ENCODE measurements around the gene VSIG10L2.

DNA sequence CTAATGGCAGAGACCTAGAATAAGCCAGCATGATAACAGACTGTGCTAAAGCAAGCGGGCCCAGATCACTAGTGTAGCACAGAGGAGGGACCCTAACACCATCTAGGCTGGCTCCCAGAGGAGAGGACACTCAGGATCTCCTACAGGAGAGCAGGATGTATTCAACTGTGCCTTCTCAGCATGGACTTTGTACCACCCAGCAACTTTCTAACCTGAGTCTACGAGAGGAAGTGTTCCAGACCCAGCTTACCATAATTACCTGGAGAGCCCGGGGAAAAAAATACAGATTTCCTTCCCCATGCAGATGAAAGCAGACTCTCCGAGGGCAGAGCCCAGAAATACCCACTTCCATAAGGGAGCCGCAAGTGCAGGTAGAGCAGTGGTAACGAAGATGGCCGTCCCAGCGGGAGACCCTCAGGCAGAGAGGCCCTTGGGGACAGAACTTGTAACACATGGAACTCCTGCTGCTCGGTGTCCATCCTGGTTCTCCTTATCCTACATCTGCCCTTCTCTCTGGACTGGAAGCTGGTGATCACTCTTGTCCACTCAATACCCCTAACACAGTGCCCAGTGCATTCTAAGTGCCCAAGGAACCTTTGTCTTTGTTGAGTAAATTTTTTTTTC is 21.3 kb upstream of the VSIG10L2 start:
- no peak for TF ChIP-seq ARNTL (CRISPR knock-in tag; IDR thresholded peaks at IDR 0.05; ENCODE audit: borderline replicate concordance, low read depth)
- TF ChIP-seq, protein P1, sequence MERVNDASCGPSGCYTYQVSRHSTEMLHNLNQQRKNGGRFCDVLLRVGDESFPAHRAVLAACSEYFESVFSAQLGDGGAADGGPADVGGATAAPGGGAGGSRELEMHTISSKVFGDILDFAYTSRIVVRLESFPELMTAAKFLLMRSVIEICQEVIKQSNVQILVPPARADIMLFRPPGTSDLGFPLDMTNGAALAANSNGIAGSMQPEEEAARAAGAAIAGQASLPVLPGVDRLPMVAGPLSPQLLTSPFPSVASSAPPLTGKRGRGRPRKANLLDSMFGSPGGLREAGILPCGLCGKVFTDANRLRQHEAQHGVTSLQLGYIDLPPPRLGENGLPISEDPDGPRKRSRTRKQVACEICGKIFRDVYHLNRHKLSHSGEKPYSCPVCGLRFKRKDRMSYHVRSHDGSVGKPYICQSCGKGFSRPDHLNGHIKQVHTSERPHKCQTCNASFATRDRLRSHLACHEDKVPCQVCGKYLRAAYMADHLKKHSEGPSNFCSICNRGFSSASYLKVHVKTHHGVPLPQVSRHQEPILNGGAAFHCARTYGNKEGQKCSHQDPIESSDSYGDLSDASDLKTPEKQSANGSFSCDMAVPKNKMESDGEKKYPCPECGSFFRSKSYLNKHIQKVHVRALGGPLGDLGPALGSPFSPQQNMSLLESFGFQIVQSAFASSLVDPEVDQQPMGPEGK (CRISPR knock-in tag; IDR thresholded peaks at IDR 0.05; ENCODE audit: borderline replicate concordance): no peak
- no peak for TF ChIP-seq ZFP3 (CRISPR knock-in tag; IDR thresholded peaks at IDR 0.05)
- TF ChIP-seq SNAI2 (CRISPR knock-in tag; IDR thresholded peaks at IDR 0.05): no peak

Data from SK-N-SH treated with all-trans-retinoic acid at 6 μM for 48 hours (cell line).